ENCODE results near the gene NOL6. TPM values are rescaled to one million over a fixed set of nuclear protein-coding genes. Genes with fewer than 3 reads are reported as not detected.
"Not testable (repeated sequence)": the region's sequence is repeated elsewhere in the genome, so short reads cannot be mapped to it uniquely, and the experiment has no call there.

NOL6 gene
- 47.9 and 52.7 TPM in 2 replicates for total RNA-seq

GRCh38 chr9:33473643-33474352, at the start of gene NOL6:
Gene NOL6 (minus strand): TSS chr9:33473924. CDS start chr9:33473842, 82 bp downstream.
- intact Hi-C loops (cut with micrococcal nuclease), result loop anchor here (1.0 to 5.0 kb wide), 10 partner anchors 26 to 905 kb away; partner anchors contain the start of genes AQP3, B4GALT1, BAG1 and DNAJA1

- intact Hi-C loops (cut with micrococcal nuclease), result not testable (repeated sequence)
Measured at GRCh38 chr9:33521861-33522260, 48.1 kb upstream of the NOL6 start.

GRCh38 chr9:33517934-33518577, 44.3 kb upstream of the NOL6 start:
- intact Hi-C loops (cut with micrococcal nuclease), result not testable (repeated sequence)

GRCh38 chr9:33517373-33517772, 43.6 kb upstream of the NOL6 start:
- intact Hi-C loops (cut with micrococcal nuclease), result no loop called here

- intact Hi-C loops (cut with micrococcal nuclease), result not testable (repeated sequence)
Measured at GRCh38 chr9:33516397-33516796, 42.7 kb upstream of the NOL6 start.

- intact Hi-C loops (cut with micrococcal nuclease), result not testable (repeated sequence)
Measured at GRCh38 chr9:33515342-33515995, 41.7 kb upstream of the NOL6 start.

- intact Hi-C loops (cut with micrococcal nuclease), result loop anchor here (5.0 kb wide), 1 partner anchor 40 kb away; the partner anchor contains the start of gene NOL6
Measured at GRCh38 chr9:33512535-33512934, 38.8 kb upstream of the NOL6 start.

GRCh38 chr9:33511184-33511517, 37.4 kb upstream of the NOL6 start:
- intact Hi-C loops (cut with micrococcal nuclease), result loop anchor here (5.0 kb wide), 1 partner anchor 39 kb away; the partner anchor contains the start of gene NOL6

GRCh38 chr9:33510262-33511183, 36.8 kb upstream of the NOL6 start:
- intact Hi-C loops (cut with micrococcal nuclease), result loop anchor here (5.0 kb wide), 1 partner anchor 38 kb away; the partner anchor contains the start of gene NOL6

GRCh38 chr9:33506626-33507370, 33.1 kb upstream of the NOL6 start:
- intact Hi-C loops (cut with micrococcal nuclease), result no loop called here

- intact Hi-C loops (cut with micrococcal nuclease), result no loop called here
Measured at GRCh38 chr9:33498387-33498786, 24.7 kb upstream of the NOL6 start.

GRCh38 chr9:33493819-33494218, 20.1 kb upstream of the NOL6 start:
- intact Hi-C loops (cut with micrococcal nuclease), result not testable (repeated sequence)

GRCh38 chr9:33489066-33489465, 15.3 kb upstream of the NOL6 start:
- intact Hi-C loops (cut with micrococcal nuclease), result no loop called here

GRCh38 chr9:33485312-33485711, 11.6 kb upstream of the NOL6 start:
- intact Hi-C loops (cut with micrococcal nuclease), result not testable (repeated sequence)

- intact Hi-C loops (cut with micrococcal nuclease), result no loop called here
Measured at GRCh38 chr9:33480976-33481375, 7.3 kb upstream of the NOL6 start.

GRCh38 chr9:33480106-33480505, 6.4 kb upstream of the NOL6 start:
- intact Hi-C loops (cut with micrococcal nuclease), result no loop called here

- intact Hi-C loops (cut with micrococcal nuclease), result no loop called here
Measured at GRCh38 chr9:33476503-33476902, 2.8 kb upstream of the NOL6 start.

- intact Hi-C loops (cut with micrococcal nuclease), result loop anchor here (2.0 kb wide), 1 partner anchor 309 kb away; the partner anchor contains the start of gene B4GALT1
Measured at GRCh38 chr9:33475357-33475756, 1.6 kb upstream of the NOL6 start.

GRCh38 chr9:33472881-33473615, 676 bp downstream of the NOL6 start:
- intact Hi-C loops (cut with micrococcal nuclease), result loop anchor here (1.0 to 5.0 kb wide), 7 partner anchors 26 to 906 kb away; partner anchors contain the start of genes AQP3, DNAJA1, SMU1 and UBE2R2
